ENCODE measurements around the gene SLC35E3.
"Not testable (repeated sequence)": the region's sequence is repeated elsewhere in the genome, so short reads cannot be mapped to it uniquely, and the experiment has no call there.

The SLC35E3 gene

GRCh38 chr12:68794653-68795251, 48.8 kb downstream of the SLC35E3 start:
- no peak overlapping the region for H3K4me2 ChIP-seq (ENCODE audit: low read length)
- H3K4me1 ChIP-seq = no peaks in the 10 kb centered on the region
- TF ChIP-seq CTCF (IDR thresholded peaks at IDR 0.05) = no peak
- H3K9me3 ChIP-seq (ENCODE audit: control insufficient read depth, low read length) = no peaks in the 10 kb centered on the region
- H3K27ac ChIP-seq = no peak overlapping the region
- no peaks in the 10 kb centered on the region for H3K27me3 ChIP-seq (ENCODE audit: control insufficient read depth, insufficient read depth, low read length)
- no peaks in the 10 kb centered on the region for H3K36me3 ChIP-seq (ENCODE audit: control insufficient read depth, insufficient read depth, low read length)
- H2AFZ ChIP-seq = no peak overlapping the region
- no peak overlapping the region for H3K9ac ChIP-seq
- no peaks in the 10 kb centered on the region for H3K79me2 ChIP-seq
- H3K4me3 ChIP-seq (ENCODE audit: low read depth, low read length) = no peak overlapping the region

GRCh38 chr12:68796399-68796798, 50.4 kb downstream of the SLC35E3 start:
- no peaks in the 10 kb centered on the region for H3K4me1 ChIP-seq
- H3K4me3 ChIP-seq (ENCODE audit: low read depth, low read length) = no peak overlapping the region
- H3K9ac ChIP-seq = no peak overlapping the region
- H3K27me3 ChIP-seq (ENCODE audit: control insufficient read depth, insufficient read depth, low read length) = no peaks in the 10 kb centered on the region
- no peaks in the 10 kb centered on the region for H3K36me3 ChIP-seq (ENCODE audit: control insufficient read depth, insufficient read depth, low read length)
- no peak overlapping the region for H3K27ac ChIP-seq
- no peak for TF ChIP-seq CTCF (IDR thresholded peaks at IDR 0.05)
- H2AFZ ChIP-seq = no peak overlapping the region
- no peaks in the 10 kb centered on the region for H3K9me3 ChIP-seq (ENCODE audit: control insufficient read depth, low read length)
- H3K4me2 ChIP-seq (ENCODE audit: low read length) = no peak overlapping the region
- H3K79me2 ChIP-seq = no peaks in the 10 kb centered on the region

- no peaks in the 10 kb centered on the region for H3K36me3 ChIP-seq (ENCODE audit: control insufficient read depth, insufficient read depth, low read length)
- H3K79me2 ChIP-seq = no peaks in the 10 kb centered on the region
- H3K4me2 ChIP-seq (ENCODE audit: low read length) = no peak overlapping the region
- H3K9ac ChIP-seq = no peak overlapping the region
- H3K9me3 ChIP-seq (ENCODE audit: control insufficient read depth, low read length) = no peaks in the 10 kb centered on the region
- no peak overlapping the region for H3K27ac ChIP-seq
- H3K27me3 ChIP-seq (ENCODE audit: control insufficient read depth, insufficient read depth, low read length) = no peaks in the 10 kb centered on the region
- H3K4me1 ChIP-seq = no peaks in the 10 kb centered on the region
- no peak overlapping the region for H3K4me3 ChIP-seq (ENCODE audit: low read depth, low read length)
- no peak for TF ChIP-seq CTCF (IDR thresholded peaks at IDR 0.05)
- no peak overlapping the region for H2AFZ ChIP-seq
These were observed 52.9 kb downstream of the SLC35E3 start for GRCh38 chr12:68798882-68799234.

GRCh38 chr12:68800294-68800693, 54.3 kb downstream of the SLC35E3 start:
- Histone ChIP-seq H3K27me3 (ENCODE audit: control insufficient read depth, insufficient read depth, low read length) (no peaks in the 10 kb centered on the region), H3K27ac (no peak overlapping the region), H3K9me3 (ENCODE audit: control insufficient read depth, low read length) (no peaks in the 10 kb centered on the region), H3K4me1 (no peaks in the 10 kb centered on the region), H3K36me3 (ENCODE audit: control insufficient read depth, insufficient read depth, low read length) (no peaks in the 10 kb centered on the region), H2AFZ (no peak overlapping the region), H3K79me2 (no peaks in the 10 kb centered on the region), H3K9ac (no peak overlapping the region), H3K4me3 (ENCODE audit: low read depth, low read length) (no peak overlapping the region), H3K4me2 (ENCODE audit: low read length) (no peak overlapping the region)
- no peak for TF ChIP-seq CTCF (IDR thresholded peaks at IDR 0.05)

- H3K4me1 ChIP-seq; H3K27ac ChIP-seq; H3K4me2 ChIP-seq (ENCODE audit: low read length); H3K9me3 ChIP-seq (ENCODE audit: control insufficient read depth, low read length); H3K36me3 ChIP-seq (ENCODE audit: control insufficient read depth, insufficient read depth, low read length); H3K27me3 ChIP-seq (ENCODE audit: control insufficient read depth, insufficient read depth, low read length); H2AFZ ChIP-seq; H3K9ac ChIP-seq; H3K4me3 ChIP-seq (ENCODE audit: low read depth, low read length); H3K79me2 ChIP-seq: not testable (repeated sequence)
These were observed 55.1 kb downstream of the SLC35E3 start for GRCh38 chr12:68801124-68801523.

- not testable (repeated sequence) for H3K79me2 ChIP-seq; H3K36me3 ChIP-seq (ENCODE audit: control insufficient read depth, insufficient read depth, low read length); H3K27ac ChIP-seq; H3K4me2 ChIP-seq (ENCODE audit: low read length); H3K9ac ChIP-seq; H3K4me1 ChIP-seq; H3K9me3 ChIP-seq (ENCODE audit: control insufficient read depth, low read length); H3K4me3 ChIP-seq (ENCODE audit: low read depth, low read length); H3K27me3 ChIP-seq (ENCODE audit: control insufficient read depth, insufficient read depth, low read length); H2AFZ ChIP-seq
These were observed 56.4 kb downstream of the SLC35E3 start for GRCh38 chr12:68802372-68802745.

- H3K79me2 ChIP-seq; H3K9ac ChIP-seq; H3K27me3 ChIP-seq (ENCODE audit: control insufficient read depth, insufficient read depth, low read length); H3K36me3 ChIP-seq (ENCODE audit: control insufficient read depth, insufficient read depth, low read length); H3K27ac ChIP-seq; H3K9me3 ChIP-seq (ENCODE audit: control insufficient read depth, low read length); H3K4me3 ChIP-seq (ENCODE audit: low read depth, low read length); H3K4me2 ChIP-seq (ENCODE audit: low read length); H3K4me1 ChIP-seq; H2AFZ ChIP-seq: not testable (repeated sequence)
These were observed 57.1 kb downstream of the SLC35E3 start for GRCh38 chr12:68802911-68803651.
